Neural progenitor cell (in vitro differentiated cells): ENCODE data around the gene COL6A6. TPM values are rescaled to one million over a fixed set of nuclear protein-coding genes. Genes with fewer than 3 reads are reported as not detected.

Experiments used
- DNase-seq: peaks from one replicate; pipeline ENCODE4 v3.0.0-alpha.2; 2016; ENCODE audit warnings: low spot score
- H2AFZ ChIP-seq: fragments of 200-600 bp; sonication (generic); replicated peaks from 2 replicates; pipeline ENCODE4 v1.6.1; 2016; ENCODE audit warnings: antibody characterized with exemption
- H3F3A ChIP-seq: fragments of 200-600 bp; sonication (generic); 2 replicates; pipeline ENCODE4 v1.6.1; 2016; ENCODE audit warnings: antibody characterized with exemption, low read depth
- H3K27ac ChIP-seq: fragments of 200-600 bp; sonication (generic); 2 replicates; pipeline ENCODE4 v1.5.1; 2016; ENCODE audit warnings: mild to moderate bottlenecking
- H3K27me3 ChIP-seq: fragments of 200-600 bp; sonication (generic); 2 replicates; pipeline ENCODE4 v1.6.1; 2016; ENCODE audit warnings: mild to moderate bottlenecking, moderate library complexity
- H3K36me3 ChIP-seq: fragments of 200-600 bp; sonication (generic); 2 replicates; pipeline ENCODE4 v1.5.1; 2016
- H3K4me1 ChIP-seq: fragments of 200-600 bp; sonication (generic); 2 replicates; pipeline ENCODE4 v1.6.1; 2016; ENCODE audit warnings: mixed run types
- H3K4me2 ChIP-seq: fragments of 200-600 bp; sonication (generic); 2 replicates; pipeline ENCODE4 v1.6.1; 2016
- H3K4me3 ChIP-seq: fragments of 200-600 bp; sonication (generic); 2 replicates; pipeline ENCODE4 v1.5.1; 2016
- H3K79me2 ChIP-seq: fragments of 200-600 bp; sonication (generic); 2 replicates; pipeline ENCODE4 v1.6.1; 2016; ENCODE audit warnings: low read depth
- H3K9ac ChIP-seq: fragments of 200-600 bp; sonication (generic); 2 replicates; pipeline ENCODE4 v1.6.1; 2016
- H3K9me3 ChIP-seq: fragments of 200-600 bp; sonication (generic); 2 replicates; pipeline ENCODE4 v1.5.1; 2016; ENCODE audit warnings: low read depth
- H4K20me1 ChIP-seq: fragments of 200-600 bp; sonication (generic); 2 replicates; pipeline ENCODE4 v1.6.1; 2016; ENCODE audit warnings: low read depth
- H3K27ac Mint-ChIP-seq: 3 replicates; pipeline ENCODE4 v1.8.0; 2021; ENCODE audit warnings: mixed read lengths
- H3K27me3 Mint-ChIP-seq: 2 replicates; pipeline ENCODE4 v1.8.0; 2022; ENCODE audit warnings: low read depth, mild to moderate bottlenecking, inconsistent platforms, moderate library complexity, mixed read lengths; ENCODE audit not compliant: insufficient read depth
- H3K36me3 Mint-ChIP-seq: 3 replicates; pipeline ENCODE4 v1.8.0; 2021; ENCODE audit warnings: mixed read lengths
- H3K4me1 Mint-ChIP-seq: 3 replicates; pipeline ENCODE4 v1.8.0; 2021; ENCODE audit warnings: mixed read lengths
- H3K4me3 Mint-ChIP-seq: 3 replicates; pipeline ENCODE4 v1.8.0; 2021; ENCODE audit warnings: mild to moderate bottlenecking, moderate library complexity, mixed read lengths
- H3K9me3 Mint-ChIP-seq: 3 replicates; pipeline ENCODE4 v1.8.0; 2020; ENCODE audit warnings: mixed read lengths
- CTCF ChIP-seq: fragments of 200-600 bp; sonication (generic); IDR thresholded peaks from 2 replicates; pipeline ENCODE4 v1.5.1; 2017; ENCODE audit warnings: antibody characterized with exemption, mild to moderate bottlenecking
- EZH2 ChIP-seq: fragments of 200-600 bp; sonication (generic); IDR thresholded peaks from 2 replicates; pipeline ENCODE4 v1.6.1; 2017; ENCODE audit warnings: antibody characterized with exemption, mild to moderate bottlenecking, moderate library complexity
- EZH2phosphoT487 ChIP-seq: fragments of 200-600 bp; sonication (generic); IDR thresholded peaks from 2 replicates; pipeline ENCODE4 v1.6.1; 2017; ENCODE audit warnings: antibody characterized with exemption
- total RNA-seq: library from RNA; depleted of rRNA; stranded (reverse); fragments of >200 nt; gene quantifications from 2 replicates; pipeline ENCODE4 v1.2.3, GENCODE V29; 2015; ENCODE audit warnings: low replicate concordance

Gene COL6A6
- total RNA-seq, 1 donor from 2014 or later = 0.13 TPM

GRCh38 chr3:130473416-130473815, 43.6 kb upstream of the COL6A6 start:
- H3K4me1 Mint-ChIP-seq = no peaks in the 10 kb centered on the region
- H3K4me3 ChIP-seq = no peak overlapping the region
- H3K36me3 Mint-ChIP-seq = no peaks in the 10 kb centered on the region
- H3K27me3 Mint-ChIP-seq = no peaks in the 10 kb centered on the region
- H3K36me3 ChIP-seq = no peaks in the 10 kb centered on the region
- no peaks in the 10 kb centered on the region for H3K9me3 ChIP-seq
- H3K9me3 Mint-ChIP-seq = no peaks in the 10 kb centered on the region
- H2AFZ ChIP-seq = peak overlapping the region; percentile 3
- TF ChIP-seq EZH2phosphoT487 (no peak), EZH2 (no peak), CTCF (no peak)
- H3K4me2 ChIP-seq = no peak overlapping the region
- H3F3A ChIP-seq = no peaks in the 10 kb centered on the region
- no peaks in the 10 kb centered on the region for H3K79me2 ChIP-seq
- H3K9ac ChIP-seq = no peak overlapping the region
- DNase-seq = no peak
- no peak overlapping the region for H3K4me3 Mint-ChIP-seq
- H3K27ac Mint-ChIP-seq = no peak overlapping the region
- H3K27ac ChIP-seq = no peak overlapping the region
- no peaks in the 10 kb centered on the region for H3K4me1 ChIP-seq
- no peaks in the 10 kb centered on the region for H3K27me3 ChIP-seq
- no peaks in the 10 kb centered on the region for H4K20me1 ChIP-seq

- Mint-ChIP-seq H3K27ac (no peak overlapping the region), H3K27me3 (peaks cover 2% of the 10 kb centered on the region), H3K4me3 (no peak overlapping the region), H3K4me1 (no peaks in the 10 kb centered on the region), H3K36me3 (no peaks in the 10 kb centered on the region), H3K9me3 (peaks cover 4% of the 10 kb centered on the region)
- H3K79me2 ChIP-seq = no peaks in the 10 kb centered on the region
- H3K36me3 ChIP-seq = no peaks in the 10 kb centered on the region
- peak overlapping the region; percentile 92 for H2AFZ ChIP-seq
- no peaks in the 10 kb centered on the region for H3K4me1 ChIP-seq
- H3K9ac ChIP-seq = no peak overlapping the region
- TF ChIP-seq EZH2phosphoT487 = no peak
- no peak for TF ChIP-seq EZH2
- TF ChIP-seq CTCF = peak; percentile 63
- no peak overlapping the region for H3K4me3 ChIP-seq
- no peaks in the 10 kb centered on the region for H3F3A ChIP-seq
- no peaks in the 10 kb centered on the region for H3K27me3 ChIP-seq
- no peaks in the 10 kb centered on the region for H3K9me3 ChIP-seq
- no peak overlapping the region for H3K27ac ChIP-seq
- DNase-seq = peak; percentile 75
- no peak overlapping the region for H3K4me2 ChIP-seq
- H4K20me1 ChIP-seq = no peaks in the 10 kb centered on the region
Measured at GRCh38 chr3:130480736-130481135, 36.2 kb upstream of the COL6A6 start.

GRCh38 chr3:130488288-130488687, 28.7 kb upstream of the COL6A6 start:
- Mint-ChIP-seq H3K4me1 (peaks cover 7% of the 10 kb centered on the region), H3K27me3 (no peaks in the 10 kb centered on the region), H3K9me3 (no peaks in the 10 kb centered on the region), H3K4me3 (no peak overlapping the region), H3K36me3 (no peaks in the 10 kb centered on the region), H3K27ac (no peak overlapping the region)
- Histone ChIP-seq H3K4me3 (no peak overlapping the region), H3K4me1 (peaks cover 4% of the 10 kb centered on the region), H3K79me2 (no peaks in the 10 kb centered on the region), H3K4me2 (no peak overlapping the region), H4K20me1 (no peaks in the 10 kb centered on the region), H3K27ac (no peak overlapping the region), H3F3A (no peaks in the 10 kb centered on the region), H3K9ac (no peak overlapping the region), H3K27me3 (no peaks in the 10 kb centered on the region), H2AFZ (no peak overlapping the region), H3K36me3 (no peaks in the 10 kb centered on the region), H3K9me3 (no peaks in the 10 kb centered on the region)
- TF ChIP-seq CTCF (no peak), EZH2 (no peak), EZH2phosphoT487 (no peak)
- DNase-seq = no peak
